Right lung (tissue), 5 donors: ENCODE data around the gene KPNA3. TPM values are rescaled to one million over a fixed set of nuclear protein-coding genes. Genes with fewer than 3 reads are reported as not detected.
A peak's percentile ranks its signal among the peaks of the same experiment; 100 is the strongest.
"Not testable (repeated sequence)": the region's sequence is repeated elsewhere in the genome, so short reads cannot be mapped to it uniquely, and the experiment has no call there.

ENCODE experiments used
- DNase-seq, 2 donors: peaks; one replicate each; pipeline ENCODE4 v3.0.0-alpha.2; 2013
- polyA plus RNA-seq, 5 donors: library from polyadenylated mRNA; unstranded; fragments of 120-200 nt; gene quantifications; one replicate each; pipeline versions ENCODE4 v1.2.1 to v1.2.3, GENCODE V29; 2013; ENCODE audit warnings: inconsistent platforms in 1 of 5, low replicate concordance in 1 of 5; ENCODE audit not compliant: insufficient read length in 5 of 5, insufficient read depth in 1 of 5

Gene KPNA3
- polyA plus RNA-seq, 5 donors, result 30.9 to 43.9 (median 32.4) TPM

DNA sequence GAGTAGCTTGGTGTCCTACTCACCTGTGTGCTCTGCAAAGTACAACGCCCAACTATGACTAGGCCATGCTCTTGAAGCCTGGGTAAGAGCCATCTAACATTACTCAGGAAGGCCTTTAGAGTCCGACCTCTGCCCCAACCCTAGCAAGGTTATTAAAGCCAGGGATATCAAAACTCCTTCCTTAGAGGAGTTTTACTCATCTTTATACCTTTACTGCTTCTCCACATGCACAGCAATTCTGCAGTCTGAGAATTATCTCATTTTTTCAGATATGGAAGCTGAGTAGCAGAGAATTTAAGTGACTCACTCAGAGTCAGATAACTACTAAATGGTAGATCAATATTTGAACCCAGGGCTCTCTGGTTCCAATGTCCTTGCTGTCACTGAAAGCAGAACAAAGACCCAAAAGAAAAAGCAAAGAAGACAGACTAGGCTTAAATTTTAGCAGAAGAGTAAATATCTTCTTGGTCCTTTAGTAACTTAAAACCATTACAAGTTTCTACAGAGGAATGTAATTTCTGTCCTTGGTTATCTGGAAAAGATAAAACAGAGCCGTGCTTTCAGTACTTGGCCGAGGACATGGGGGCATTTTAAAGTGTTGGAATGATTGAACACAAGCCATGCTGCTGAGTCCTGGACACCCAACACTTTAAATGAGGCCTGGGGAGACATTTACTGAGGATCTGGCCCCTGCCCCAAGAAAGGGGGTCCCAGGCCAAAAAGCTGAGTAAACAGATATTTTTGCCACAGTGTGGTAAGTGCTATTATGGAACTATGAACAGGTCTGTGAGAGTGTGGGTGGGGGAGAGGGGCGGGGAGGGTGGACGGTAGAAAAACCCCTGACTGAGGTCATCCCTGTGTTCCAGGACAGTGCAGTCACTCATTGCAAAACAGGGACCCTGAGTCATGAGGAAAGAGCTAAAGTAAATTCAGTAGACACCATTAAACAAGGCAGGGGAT lies 18.4 kb upstream of the KPNA3 start:
- DNase-seq, result no peak

DNA sequence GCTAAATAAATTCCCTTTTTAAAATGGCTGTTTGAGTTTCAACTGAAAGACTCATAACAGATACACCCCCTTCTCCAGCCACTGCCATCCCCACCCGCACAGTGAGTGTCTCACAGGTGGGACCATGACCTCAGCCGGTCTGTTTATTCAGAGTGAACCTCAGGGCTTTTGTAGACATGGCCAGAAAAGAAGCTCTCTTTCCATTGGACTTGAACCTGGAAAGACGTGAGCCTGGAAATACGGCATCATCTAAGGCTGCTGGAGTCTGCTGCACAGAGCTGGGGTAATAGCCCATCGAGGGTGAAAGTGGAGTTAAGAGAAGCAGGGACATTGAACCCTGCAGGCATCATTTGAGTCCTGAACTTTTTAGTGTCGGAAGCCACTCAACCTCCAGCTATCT lies 15.2 kb upstream of the KPNA3 start:
- no peak for DNase-seq

DNA sequence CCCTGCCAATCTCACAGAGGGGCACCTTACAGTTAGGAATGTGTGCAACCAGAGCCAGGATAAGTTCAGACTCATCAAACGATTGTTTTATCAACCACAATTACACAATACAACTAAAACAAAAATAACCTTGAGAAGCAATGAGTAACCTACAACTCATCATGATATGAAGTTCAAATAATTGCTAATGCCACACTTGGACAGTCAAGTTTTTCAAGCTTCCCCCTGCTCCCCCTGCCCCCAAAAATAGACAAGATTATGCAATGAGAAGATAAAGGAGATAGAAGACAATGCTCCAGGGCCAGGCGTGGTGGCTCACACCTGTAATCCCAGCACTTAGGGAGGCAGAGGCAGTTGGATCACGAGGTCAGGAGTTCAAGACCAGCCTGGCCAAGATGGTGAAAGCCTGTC lies 13.6 kb upstream of the KPNA3 start:
- no peak for DNase-seq

DNA sequence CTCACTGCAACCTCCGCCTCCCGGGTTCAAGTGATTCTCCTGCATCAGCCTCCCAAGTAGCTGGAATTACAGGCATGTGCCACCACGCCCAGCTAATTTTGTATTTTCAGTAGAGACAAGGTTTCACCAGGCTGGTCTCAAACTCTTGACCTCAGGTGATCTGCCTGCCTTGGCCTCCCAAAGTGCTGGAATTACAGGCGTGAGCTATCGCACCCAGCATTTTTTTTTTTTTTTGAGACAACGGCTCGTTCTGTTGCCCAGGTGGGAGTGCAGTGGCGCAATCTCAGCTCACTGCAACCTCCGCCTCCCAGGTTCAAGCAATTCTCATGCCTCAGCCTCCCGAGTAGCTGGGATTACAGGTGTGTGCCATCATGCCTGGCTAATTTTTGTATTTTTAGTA lies 10.6 kb upstream of the KPNA3 start:
- not testable (repeated sequence) for DNase-seq

DNA sequence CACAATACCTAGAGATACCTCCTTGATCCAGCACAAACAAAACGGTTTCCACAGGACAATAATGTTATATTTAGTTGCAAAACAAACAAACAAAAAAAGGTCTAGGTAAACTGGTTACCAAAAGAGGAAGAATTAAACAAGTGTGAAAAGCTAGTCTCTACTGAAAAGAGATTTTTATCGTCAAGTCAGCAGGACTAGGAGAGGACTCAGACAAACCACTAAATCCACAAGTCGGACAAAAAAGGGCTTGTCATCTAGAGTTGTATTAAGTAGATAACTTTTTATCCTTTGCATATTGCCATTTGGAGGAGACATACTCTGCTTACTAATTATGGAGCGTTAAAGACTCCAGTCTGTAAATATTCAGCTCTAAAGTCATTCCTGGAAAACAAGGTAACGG lies 9.9 kb upstream of the KPNA3 start:
- DNase-seq, result no peak

DNA sequence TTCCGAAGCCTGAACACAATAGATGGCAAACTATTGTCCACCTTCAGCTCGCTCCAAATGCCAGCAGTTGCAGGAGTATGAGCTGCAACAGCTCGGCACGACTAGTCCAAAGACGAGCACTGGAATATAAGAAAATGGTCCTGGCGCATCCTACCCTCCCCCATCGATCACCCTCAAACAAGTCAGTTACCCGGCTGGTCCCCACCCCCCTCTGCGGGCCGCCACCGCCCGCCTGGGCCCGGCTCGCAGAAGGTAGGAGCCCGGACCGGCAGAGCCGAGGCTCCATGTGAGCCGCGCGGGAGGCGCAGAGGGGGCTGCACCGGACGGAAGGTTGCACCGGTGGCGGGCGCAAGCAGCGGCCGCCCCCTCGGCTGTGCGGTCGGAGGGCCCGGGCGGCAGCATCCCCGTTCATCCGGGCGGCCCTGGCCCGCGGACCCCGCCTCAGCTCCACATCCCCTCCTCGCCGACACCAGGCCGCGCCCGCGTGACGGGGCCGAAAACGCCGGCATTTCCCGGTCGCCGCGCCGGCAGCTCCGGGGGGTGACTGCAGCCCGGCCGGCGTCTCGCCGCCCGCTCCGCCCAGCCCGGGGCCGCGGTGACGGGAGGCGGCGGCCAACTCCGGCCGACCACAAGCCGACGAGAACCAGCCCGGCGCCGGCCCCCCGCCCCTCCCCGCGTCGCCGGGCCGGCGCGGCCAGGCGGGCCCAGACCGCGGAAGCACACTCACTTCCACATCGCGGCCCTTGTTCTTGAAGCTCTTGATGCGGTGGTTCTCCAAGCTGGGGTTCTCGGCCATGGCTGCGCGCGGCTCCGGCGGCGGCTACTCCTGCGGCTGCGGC lies 552 bp downstream of the KPNA3 start:
- peak; percentile 27 to 31 for DNase-seq

DNA sequence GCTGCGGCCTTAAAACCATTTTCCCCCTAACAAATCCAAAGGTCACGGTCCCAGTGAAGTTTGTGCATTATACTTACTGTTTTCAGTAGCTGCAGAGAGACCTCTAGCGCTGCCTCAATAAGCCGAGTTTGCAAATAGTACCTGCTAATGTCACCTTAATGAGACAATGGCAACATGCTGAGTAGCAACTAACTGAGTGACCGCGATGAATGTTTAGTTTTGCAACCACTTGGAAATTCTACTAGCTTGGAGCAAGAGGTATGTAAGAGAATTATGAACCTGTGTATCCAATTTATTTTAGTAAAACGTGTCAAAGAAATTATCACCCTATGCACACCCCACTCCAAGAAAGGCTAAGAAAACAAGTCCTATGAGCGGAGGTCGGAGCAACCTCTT lies 1.2 kb downstream of the KPNA3 start:
- DNase-seq, result peak in 1 of 2 donors; percentile 14

DNA sequence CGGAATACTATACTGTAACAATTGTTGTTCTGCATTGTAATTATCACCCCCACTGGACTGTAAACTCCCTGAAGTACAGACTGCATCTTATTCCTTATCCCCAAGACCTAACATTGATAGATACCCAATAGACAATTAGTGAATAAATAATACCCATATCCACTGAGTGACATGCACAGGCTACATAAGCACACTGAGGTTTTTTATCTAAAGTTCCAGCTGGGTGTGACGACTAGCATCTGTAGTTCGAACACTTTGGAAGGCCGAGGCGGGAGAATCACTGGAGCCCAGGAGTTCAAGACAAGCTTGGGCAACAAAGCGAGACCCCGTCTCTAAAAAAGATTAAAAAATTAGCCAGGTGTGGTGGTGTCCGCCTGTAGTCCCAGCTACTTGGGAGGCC lies 2.5 kb downstream of the KPNA3 start:
- no peak for DNase-seq

DNA sequence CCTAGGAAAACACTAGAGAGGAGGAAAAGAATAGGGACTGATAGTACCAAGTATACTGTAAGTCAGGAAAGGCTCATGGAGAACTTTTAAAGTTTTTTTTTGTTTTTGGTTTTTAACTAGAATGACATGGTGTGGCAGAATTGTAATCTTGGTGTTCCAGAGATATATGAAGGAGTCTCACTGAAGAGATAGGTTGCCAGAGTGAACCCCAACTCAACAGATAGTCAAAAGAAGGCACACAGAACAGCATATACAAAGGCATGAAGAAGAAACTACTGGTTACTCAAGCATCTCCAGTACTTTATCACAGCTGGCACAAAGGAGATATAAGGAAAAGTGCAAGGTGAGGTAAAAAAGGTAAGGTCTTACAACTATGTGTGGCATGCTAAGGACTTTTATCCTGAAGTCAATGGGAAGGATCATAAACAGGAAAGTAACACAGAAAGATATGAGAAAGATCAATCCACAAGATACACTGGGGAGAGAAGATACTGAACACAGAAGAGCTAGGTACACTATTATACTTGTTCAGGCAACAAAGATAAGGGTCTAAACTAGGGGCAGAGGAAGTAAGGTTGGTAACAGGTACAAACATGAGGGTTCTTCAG lies 6.0 kb downstream of the KPNA3 start:
- no peak for DNase-seq

DNA sequence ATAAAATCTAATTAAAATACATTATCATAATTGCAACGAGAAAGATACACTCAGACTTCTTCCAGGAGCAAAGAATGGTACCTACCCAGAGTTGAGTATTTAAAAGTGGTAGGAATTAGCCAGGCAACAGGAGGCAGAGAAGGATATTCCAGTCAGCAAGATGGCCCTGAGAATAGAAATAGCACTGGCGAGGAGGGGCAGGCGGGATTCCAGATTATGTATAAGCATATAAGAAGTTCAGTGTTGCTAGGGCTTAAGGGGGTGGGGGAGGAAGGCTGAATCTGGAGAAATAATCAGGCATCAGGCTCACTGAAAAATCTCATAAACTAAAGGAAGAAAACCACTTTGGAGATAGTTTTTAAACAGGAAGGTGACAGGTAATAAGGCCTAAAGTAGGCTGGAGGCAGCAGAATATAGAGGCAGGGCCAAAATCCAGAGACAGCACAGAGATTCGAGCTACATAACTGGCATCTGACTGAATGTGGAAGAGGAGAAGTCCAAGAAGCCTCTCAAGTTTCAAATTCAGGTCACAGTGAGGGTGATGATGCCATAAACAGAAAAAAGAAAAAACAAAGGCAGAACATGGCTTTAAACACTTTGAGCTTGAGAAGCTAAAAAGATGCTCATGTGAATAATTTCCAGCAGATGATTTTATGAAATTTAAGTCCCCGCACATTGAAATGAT lies 7.5 kb downstream of the KPNA3 start:
- no peak for DNase-seq

DNA sequence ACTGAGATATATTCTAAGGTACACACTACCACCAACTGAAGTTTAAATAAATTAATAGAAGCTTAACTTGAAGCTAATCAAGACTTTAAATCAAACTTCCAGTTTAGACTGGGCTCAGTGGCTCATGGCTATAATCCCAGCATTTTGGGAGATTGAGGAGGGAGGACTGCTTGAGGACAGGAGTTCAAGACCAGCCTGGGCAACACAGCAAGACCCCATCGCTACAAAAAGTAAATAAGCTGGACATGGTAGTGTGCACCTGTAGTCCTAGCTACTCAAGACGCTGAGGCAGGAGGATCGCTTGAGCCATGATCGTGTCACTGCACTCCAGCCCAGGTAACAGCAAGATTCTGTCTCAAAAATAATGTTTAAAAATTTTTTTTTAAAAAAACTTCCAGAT lies 8.6 kb downstream of the KPNA3 start:
- DNase-seq, result no peak

DNA sequence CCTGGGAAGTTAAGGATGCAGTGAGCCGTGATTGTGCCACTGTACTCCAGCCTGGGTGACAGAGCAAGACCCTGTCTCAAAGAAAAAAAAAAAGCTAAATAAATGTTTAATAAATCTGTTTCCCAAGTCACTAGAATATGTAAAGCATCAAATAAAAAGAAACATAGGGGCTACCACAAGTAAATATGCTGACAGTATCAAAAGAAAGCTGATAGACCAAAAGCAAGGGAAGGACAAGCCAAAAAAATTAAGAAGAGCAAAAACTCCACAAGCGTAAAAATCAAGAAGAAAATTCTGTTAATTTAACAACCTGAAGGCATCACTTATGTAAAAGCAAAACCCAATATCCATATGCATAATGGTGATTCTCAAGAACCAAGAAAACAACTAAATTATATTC lies 9.7 kb downstream of the KPNA3 start:
- no peak for DNase-seq

DNA sequence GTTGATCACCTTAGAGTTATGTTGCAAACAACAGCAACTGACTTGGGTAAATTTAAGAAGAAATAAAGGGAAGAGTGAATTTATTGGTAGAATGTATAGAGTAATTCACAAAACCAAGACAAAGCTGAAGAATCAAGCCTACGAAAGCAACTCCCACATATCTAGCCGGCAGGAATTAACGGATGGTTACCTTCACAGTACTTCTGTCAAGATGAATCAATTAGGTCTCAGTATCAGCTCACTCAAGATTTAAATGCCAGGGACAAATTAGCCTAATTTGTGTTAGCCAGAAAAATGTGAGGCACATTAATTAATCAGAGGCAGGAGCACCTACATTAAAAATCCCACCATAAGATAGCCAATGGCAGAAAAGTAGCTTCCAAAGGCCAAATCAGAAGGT lies 10.7 kb downstream of the KPNA3 start:
- no peak for DNase-seq

DNA sequence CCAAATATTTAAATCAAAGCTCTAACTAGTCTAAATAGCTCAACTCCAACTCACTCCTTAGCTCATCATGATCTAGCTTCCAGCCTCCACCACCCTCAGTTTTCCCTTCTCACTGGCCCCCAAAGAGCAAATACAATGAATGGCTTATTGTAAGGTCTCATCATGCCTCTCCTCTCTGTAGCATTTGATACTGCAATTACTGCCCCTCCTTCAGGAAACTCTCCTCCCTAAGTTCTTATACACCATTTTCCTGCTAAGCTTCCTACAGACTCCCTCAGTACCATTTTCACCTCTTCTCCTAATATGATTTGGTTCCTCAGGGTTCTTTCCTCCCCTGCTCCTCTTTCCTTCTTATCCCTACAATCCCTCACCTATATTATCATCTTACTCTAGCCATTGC lies 12.8 kb downstream of the KPNA3 start:
- no peak for DNase-seq

DNA sequence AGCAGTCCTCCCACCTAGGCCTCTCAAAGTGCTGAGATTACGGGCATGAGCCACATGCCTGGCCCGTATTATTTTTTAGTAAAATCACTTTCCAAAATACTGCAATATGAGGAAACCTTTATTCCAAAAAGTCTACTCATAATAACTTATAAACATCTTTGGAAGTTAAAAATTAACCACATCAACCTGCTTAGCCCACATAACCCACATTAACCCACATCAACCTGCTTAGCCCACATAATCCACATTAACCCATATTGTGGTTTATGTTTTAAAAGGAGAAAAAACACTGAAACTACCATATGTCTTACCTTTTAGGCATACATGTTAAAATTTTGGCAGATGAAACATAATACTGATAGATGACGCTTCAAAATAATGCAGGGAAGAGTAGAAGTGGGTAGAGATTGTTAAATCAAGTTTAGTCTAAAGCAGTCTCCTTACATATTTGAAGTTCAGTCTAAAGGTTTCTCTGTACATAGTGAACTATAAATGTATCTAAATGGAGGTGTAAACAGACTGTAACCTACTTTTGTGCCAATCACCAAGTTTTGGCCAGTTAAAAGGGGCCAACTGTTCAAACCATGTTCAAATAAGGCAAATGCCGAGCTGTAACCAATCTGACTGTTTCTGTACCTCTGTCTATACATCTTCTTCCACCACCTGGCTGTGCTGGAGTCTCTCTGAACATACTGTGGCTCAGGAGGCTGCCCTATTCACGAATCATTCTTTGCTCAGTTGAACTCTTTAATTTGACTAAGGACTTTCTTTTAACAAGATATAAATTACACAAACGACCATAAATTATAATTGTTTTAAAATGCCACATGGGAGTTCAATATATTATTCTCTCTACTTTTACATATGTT lies 14.5 kb downstream of the KPNA3 start:
- no peak for DNase-seq

DNA sequence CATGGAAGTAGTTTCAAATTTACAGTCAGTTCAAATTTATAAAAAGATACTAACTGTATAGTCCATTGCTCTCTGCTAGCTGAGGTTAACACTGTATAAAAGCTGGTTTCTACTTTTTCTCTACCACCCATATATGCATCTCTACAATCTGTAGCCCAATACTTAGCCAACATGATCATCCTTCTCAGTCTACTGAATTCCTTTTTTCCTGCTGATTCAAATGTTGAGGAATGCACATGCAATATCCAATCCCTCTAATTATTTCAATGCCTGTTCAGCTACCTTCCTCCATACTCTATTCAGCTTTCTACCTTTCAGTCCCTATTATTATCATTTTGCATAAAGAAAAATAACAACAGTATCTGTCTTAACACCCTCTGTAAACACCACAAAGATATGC lies 15.6 kb downstream of the KPNA3 start:
- DNase-seq, result no peak

DNA sequence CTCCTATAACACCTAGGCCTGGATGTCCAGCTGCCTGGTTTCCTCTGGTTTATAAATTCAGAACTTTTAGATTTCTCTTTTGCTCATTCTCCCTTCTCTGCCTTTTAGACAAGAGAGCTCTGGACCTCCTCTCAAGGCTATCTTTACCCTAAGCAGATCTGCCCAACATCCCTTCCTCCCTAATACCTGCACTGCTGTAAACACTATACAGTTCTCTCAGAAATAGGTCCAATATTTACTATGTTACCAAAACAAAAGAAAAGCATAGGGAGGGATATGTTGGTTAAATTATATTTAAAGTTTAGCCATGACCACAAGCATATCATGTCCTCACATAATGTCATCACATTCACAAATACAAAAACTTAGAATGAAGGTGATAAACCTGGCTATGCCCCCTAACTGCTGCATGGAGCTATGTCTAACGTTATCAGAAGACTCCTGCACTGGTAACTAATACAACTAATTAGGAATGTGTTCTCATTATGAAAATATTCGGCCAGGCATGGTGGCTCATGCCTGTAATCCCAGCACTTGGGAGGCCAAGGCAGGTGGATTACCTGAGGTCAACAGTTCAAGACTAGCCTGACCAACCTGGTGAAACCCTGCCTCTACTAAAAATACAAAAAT lies 18.0 kb downstream of the KPNA3 start:
- no peak for DNase-seq

DNA sequence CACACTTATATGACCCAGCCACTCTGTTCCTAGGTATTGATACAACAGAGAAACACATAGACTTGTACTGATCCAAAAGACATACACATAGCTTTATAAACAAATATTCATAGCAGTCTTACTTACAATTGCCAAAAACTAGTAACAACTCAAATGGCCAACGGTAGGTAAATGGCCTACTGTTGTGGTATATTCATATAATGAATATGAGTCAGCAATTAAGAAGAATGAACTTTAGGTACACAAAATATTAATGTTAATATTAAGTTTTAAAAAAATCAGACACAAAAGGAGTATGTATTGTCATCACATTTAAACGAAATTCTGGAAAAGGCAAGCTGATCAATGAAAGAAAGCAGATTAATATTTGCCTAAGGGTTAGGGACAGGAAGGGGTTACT lies 19.7 kb downstream of the KPNA3 start:
- no peak for DNase-seq

DNA sequence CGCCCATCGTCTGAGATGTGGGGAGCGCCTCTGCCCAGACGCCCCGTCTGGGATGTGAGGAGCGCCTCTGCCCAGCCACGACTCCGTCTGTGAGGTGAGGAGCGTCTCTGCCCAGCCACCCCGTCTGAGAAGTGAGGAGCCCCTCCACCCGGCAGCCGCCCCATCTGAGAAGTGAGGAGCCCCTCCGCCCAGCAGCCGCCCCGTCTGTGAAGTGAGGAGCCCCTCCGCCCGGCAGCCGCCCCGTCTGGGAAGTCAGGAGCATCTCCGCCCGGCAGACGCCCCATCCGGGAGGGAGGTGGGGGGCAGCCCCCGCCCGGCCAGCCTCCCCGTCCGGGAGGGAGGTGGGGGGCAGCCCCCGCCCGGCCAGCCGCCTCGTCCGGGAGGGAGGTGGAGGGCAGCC lies 30.7 kb downstream of the KPNA3 start:
- not testable (repeated sequence) for DNase-seq

DNA sequence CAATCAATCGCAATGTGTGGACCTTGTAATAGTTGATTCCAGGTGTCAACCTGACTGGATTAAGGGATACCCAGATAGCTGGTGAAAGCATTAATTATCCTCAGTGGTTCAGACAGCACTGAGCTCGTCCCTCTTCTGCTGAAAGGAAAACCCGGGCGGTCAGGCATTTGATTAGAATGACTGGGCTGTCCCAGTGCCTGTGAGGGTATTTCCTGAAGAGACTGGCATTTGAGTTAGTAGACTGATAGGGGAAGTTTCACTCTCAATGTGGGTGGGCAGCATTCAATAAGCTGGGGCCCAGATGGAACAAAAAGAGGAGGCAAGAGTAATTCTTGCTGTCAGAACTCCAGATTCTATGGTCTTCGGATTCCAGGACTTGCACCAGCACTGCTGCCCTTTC lies 31.9 kb downstream of the KPNA3 start:
- no peak for DNase-seq
